MCF 10A (cell line): ENCODE results near the gene MT1E. TPM values are rescaled to one million over a fixed set of nuclear protein-coding genes. Genes with fewer than 3 reads are reported as not detected.
"Not testable (repeated sequence)": the region's sequence is repeated elsewhere in the genome, so short reads cannot be mapped to it uniquely, and the experiment has no call there.

Experiments
- BruUV-seq: library from RNA; stranded (reverse); fragments of 400-500 nt; replicated peaks from 2 replicates; lab custom pipeline; 2021; lab: Mats Ljungman, UMichigan
- CTCF ChIA-PET: fragments of 300-600 bp; sonication (Branson Sonifier 250); formaldehyde crosslinking; extraction: SDS; loops from one replicate; lab custom pipeline; 2021; ENCODE audit warnings: antibody characterized with exemption, inconsistent platforms; lab: Yijun Ruan, JAX
- POLR2A ChIA-PET: fragments of 300-600, 350-650 bp; sonication (Branson Sonifier 250); formaldehyde crosslinking; extraction: SDS; loops from one replicate; lab custom pipeline; 2020; ENCODE audit warnings: antibody characterized with exemption, inconsistent platforms; lab: Yijun Ruan, JAX
- DNase-seq: peaks from one replicate; pipeline ENCODE4 v3.0.0-alpha.2; 2018; ENCODE audit not compliant: unreplicated experiment
- H3K27ac Mint-ChIP-seq: one replicate; pipeline ENCODE4 v1.8.0; 2022; ENCODE audit warnings: mild to moderate bottlenecking, low read depth, mixed read lengths; ENCODE audit not compliant: unreplicated experiment
- H3K27me3 Mint-ChIP-seq: one replicate; pipeline ENCODE4 v1.8.0; 2022; ENCODE audit warnings: mixed read lengths; ENCODE audit not compliant: insufficient read depth, unreplicated experiment
- H3K36me3 Mint-ChIP-seq: one replicate; pipeline ENCODE4 v1.8.0; 2022; ENCODE audit warnings: mild to moderate bottlenecking, moderate library complexity, mixed read lengths; ENCODE audit not compliant: insufficient read depth, unreplicated experiment
- H3K4me1 Mint-ChIP-seq: one replicate; pipeline ENCODE4 v1.8.0; 2022; ENCODE audit warnings: mixed read lengths; ENCODE audit not compliant: insufficient read depth, unreplicated experiment
- H3K4me3 Mint-ChIP-seq: one replicate; pipeline ENCODE4 v1.8.0; 2022; ENCODE audit warnings: mild to moderate bottlenecking, moderate library complexity, mixed read lengths; ENCODE audit not compliant: unreplicated experiment
- H3K9me3 Mint-ChIP-seq: one replicate; pipeline ENCODE4 v1.8.0; 2022; ENCODE audit warnings: mixed read lengths; ENCODE audit not compliant: unreplicated experiment
- intact Hi-C: fragments of 100-400 bp; cut with micrococcal nuclease; formaldehyde crosslinking; loops from 2 replicates; pipeline ENCODE4 v1.14.1; 2022
- total RNA-seq: library from RNA; stranded (reverse); gene quantifications from 2 replicates; pipeline ENCODE4 v1.2.3, GENCODE V29; 2022
- TF ChIP-seq, protein P1 (sequence below): fragments of 200-600 bp; IDR thresholded peaks from one replicate; pipeline ENCODE4 v1.8.0; 2022; ENCODE audit warnings: antibody characterized with exemption, mild to moderate bottlenecking; ENCODE audit not compliant: unreplicated experiment

The MT1E gene
- total RNA-seq, 1 experiment from 2014 or later = 934 TPM

DNA sequence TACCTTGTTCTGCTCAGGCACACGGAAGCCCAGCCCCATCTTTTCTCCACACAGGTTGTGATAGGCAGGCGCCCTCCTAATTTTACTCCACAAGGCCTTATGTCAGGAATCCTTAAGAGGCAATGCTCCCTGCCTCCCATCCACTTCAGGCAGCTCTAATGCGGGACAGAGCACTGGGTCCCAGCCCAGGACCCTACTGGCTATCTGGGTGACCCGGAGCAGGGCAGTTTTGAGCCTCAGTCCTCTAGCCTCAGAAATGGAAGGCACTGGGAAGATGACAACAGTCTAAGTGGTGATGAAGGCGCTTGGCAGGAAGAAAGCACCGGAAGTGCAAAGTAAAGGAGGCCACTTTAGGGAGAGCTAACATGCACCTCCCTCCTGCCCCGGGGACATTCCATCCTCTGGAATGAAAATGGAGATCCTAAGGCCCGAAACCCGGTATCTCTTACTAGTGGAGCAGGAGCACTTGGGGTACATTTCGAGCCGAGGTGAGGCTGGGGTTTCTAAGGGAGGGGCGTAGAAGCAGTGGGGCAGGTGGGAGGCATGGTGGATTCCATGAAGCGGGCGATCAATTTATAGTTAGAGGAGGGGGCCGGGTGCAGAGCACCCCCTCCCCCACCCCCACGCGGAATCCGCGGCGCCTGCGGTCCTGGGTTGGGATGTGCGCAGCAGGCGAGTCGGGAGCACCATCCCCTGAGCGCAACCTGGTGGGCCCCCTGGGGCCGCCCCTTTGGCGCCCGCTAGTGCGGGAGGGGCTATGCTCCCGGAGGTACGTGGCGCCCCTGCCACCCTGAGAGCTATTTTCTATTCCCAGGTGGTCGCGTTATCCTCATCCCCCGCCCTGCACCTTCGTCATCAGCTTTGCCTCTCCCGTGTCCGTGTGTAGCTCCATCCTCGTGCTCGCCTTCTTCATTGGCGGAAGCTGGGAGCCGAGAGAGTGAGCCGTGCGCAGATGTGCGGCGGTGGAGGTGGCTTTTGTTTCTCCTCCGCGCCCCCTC, 37.1 kb downstream of the MT1E start:
- no peak for DNase-seq
- ChIA-PET POLR2A (no interaction called here), CTCF (no interaction called here)
- H3K4me1 Mint-ChIP-seq = peaks cover 6% of the 10 kb centered on the region
- no peak overlapping the region for H3K4me3 Mint-ChIP-seq
- no peak overlapping the region for H3K27ac Mint-ChIP-seq
- H3K36me3 Mint-ChIP-seq = no peaks in the 10 kb centered on the region
- TF ChIP-seq, protein P1, sequence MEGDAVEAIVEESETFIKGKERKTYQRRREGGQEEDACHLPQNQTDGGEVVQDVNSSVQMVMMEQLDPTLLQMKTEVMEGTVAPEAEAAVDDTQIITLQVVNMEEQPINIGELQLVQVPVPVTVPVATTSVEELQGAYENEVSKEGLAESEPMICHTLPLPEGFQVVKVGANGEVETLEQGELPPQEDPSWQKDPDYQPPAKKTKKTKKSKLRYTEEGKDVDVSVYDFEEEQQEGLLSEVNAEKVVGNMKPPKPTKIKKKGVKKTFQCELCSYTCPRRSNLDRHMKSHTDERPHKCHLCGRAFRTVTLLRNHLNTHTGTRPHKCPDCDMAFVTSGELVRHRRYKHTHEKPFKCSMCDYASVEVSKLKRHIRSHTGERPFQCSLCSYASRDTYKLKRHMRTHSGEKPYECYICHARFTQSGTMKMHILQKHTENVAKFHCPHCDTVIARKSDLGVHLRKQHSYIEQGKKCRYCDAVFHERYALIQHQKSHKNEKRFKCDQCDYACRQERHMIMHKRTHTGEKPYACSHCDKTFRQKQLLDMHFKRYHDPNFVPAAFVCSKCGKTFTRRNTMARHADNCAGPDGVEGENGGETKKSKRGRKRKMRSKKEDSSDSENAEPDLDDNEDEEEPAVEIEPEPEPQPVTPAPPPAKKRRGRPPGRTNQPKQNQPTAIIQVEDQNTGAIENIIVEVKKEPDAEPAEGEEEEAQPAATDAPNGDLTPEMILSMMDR = no peak
- no peaks in the 10 kb centered on the region for H3K9me3 Mint-ChIP-seq
- intact Hi-C loops = no loop called here
- no TSS peak for BruUV-seq
- no peaks in the 10 kb centered on the region for H3K27me3 Mint-ChIP-seq

DNA sequence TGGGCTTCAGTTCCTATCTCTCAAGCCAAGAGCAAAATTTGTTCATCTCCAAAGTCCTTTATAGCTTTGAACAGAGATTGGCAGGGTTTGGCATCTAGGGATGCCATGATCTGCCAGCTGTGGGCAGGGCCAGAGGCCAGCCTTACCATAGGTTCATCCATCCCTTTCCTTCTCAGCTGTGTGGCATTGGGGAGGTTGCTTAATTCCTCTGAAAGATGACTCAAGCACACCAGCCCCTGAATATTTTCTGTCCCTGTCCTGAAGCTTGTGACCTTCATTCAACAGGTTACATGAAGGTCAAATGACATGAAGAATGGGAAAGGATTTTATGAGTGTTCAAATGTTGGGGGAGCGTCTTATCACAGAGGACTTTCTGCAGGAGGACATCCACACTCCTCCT, 38.9 kb downstream of the MT1E start:
- Mint-ChIP-seq H3K4me3 (no peak overlapping the region), H3K27me3 (peaks cover 9% of the 10 kb centered on the region), H3K9me3 (no peaks in the 10 kb centered on the region), H3K4me1 (no peaks in the 10 kb centered on the region), H3K27ac (no peak overlapping the region), H3K36me3 (no peaks in the 10 kb centered on the region)
- BruUV-seq = no TSS peak
- DNase-seq = no peak
- intact Hi-C loops = no loop called here
- ChIA-PET CTCF (interaction anchor here (0.6 kb wide), 1 partner anchor 103 kb away, joined by 3 read pairs; no protein-coding TSS in a partner anchor), POLR2A (no interaction called here)
- TF ChIP-seq, protein P1 = no peak

DNA sequence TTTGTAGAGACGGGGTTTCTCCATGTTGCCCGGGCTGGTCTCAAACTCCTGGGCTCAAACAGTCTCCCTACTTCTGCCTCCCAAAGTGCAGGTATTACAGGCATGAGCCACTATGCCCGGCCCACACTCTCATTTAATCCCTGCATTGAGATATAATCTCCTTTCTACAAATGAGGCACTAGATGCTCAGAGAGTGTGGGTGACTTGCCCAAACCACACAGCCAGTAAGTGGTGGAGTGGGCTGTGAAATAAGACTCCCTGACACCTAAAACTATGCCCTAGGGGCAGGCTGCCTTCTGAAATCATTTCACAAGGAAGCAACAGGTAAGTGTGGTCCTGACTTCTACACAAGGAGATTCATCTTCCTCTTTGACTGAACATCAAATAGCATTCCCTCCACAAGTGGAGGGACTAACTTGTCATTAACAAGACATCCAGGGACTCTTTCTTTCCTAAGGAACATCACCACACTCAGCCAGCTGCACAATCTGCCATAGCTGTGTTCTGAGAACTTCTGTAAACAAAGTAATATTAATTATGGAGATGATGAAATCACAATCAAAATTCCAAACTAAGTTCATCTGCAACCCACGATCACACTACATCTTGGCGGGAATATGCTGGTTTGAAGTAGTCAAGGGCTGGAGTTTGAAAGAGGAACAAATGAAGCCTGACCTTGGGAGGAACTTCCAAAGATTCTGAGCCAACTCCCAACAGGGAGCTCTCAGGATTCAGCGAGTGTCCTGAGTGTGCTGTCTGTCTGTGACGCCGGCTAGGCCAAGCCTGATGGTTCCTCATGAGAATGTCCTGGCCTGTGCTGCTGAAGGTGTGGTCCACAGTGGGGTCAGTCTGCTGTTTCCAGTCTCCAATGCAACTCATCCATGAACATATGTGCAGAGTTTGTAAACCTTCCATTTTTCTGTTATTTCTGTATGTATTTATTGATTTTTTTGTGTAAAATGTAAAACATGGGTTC, 40.0 kb downstream of the MT1E start:
- BruUV-seq, H3K27me3 Mint-ChIP-seq, H3K36me3 Mint-ChIP-seq, H3K9me3 Mint-ChIP-seq, H3K4me3 Mint-ChIP-seq, H3K27ac Mint-ChIP-seq, H3K4me1 Mint-ChIP-seq, DNase-seq, intact Hi-C loops: not testable (repeated sequence)
- ChIA-PET CTCF (interaction anchor here (0.6 kb wide), 1 partner anchor 14 kb away, joined by 3 read pairs; no protein-coding TSS in a partner anchor), POLR2A (interaction anchor here (1.5 kb wide), 1 partner anchor 39 kb away, joined by 3 read pairs; no protein-coding TSS in a partner anchor)
